ENCODE measurements around the gene WRNIP1. TPM values are rescaled to one million over a fixed set of nuclear protein-coding genes. Genes with fewer than 3 reads are reported as not detected.
A peak's percentile ranks its signal among the peaks of the same experiment; 100 is the strongest.

WRNIP1 gene
- total and polyA plus RNA-seq, 2 of the 13 experiments (the other 11 are each of a cell fraction or from before 2014, with no cell fraction given): 77.7 to 90.3 TPM

GRCh38 chr6:2763876-2764540 is 1.2 kb upstream of the WRNIP1 start (continued):
- no peak for TF ChIP-seq PATZ1 (CRISPR knock-in tag; IDR thresholded peaks at IDR 0.05)
- TF ChIP-seq SUZ12 (IDR thresholded peaks at IDR 0.05; ENCODE audit: low read depth, low read length): no peak
- TF ChIP-seq FOXO1 (CRISPR knock-in tag; IDR thresholded peaks at IDR 0.05): no peak
- no peak for TF ChIP-seq ZNF839 (CRISPR knock-in tag; IDR thresholded peaks at IDR 0.05; ENCODE audit: borderline replicate concordance)
- TF ChIP-seq EP300 (IDR thresholded peaks at IDR 0.05; ENCODE audit: low read depth in 2 of 2, low read length in 2 of 2): no peak
- no peak for TF ChIP-seq EP300 (CRISPR knock-in tag; IDR thresholded peaks at IDR 0.05; ENCODE audit: borderline replicate concordance)
- TF ChIP-seq JDP2 (CRISPR knock-in tag; IDR thresholded peaks at IDR 0.05; ENCODE audit: borderline replicate concordance): no peak
- TF ChIP-seq STAT5B (CRISPR knock-in tag; IDR thresholded peaks at IDR 0.05): no peak
- no peak; the same call in 1 of the 2 replicates for TF ChIP-seq ZNF367 (CRISPR knock-in tag; IDR thresholded peaks at IDR 0.05; ENCODE audit: borderline replicate concordance)
- no peak for TF ChIP-seq ATRX (CRISPR knock-in tag; IDR thresholded peaks at IDR 0.05; ENCODE audit: borderline replicate concordance)
- peak; percentile 20 for TF ChIP-seq AGO1 (IDR thresholded peaks at IDR 0.05; ENCODE audit: low read depth, low read length, poor library complexity, severe bottlenecking)
- TF ChIP-seq CEBPG (CRISPR knock-in tag; IDR thresholded peaks at IDR 0.05): peak; percentile 66
- TF ChIP-seq ZNF460 (CRISPR knock-in tag; IDR thresholded peaks at IDR 0.05; ENCODE audit: borderline replicate concordance): peak; percentile 94
- no peak for TF ChIP-seq ZNF768 (CRISPR knock-in tag; IDR thresholded peaks at IDR 0.05)
- TF ChIP-seq ZNF598 (CRISPR knock-in tag; IDR thresholded peaks at IDR 0.05; ENCODE audit: borderline replicate concordance): no peak
- TF ChIP-seq TRAFD1 (CRISPR knock-in tag; IDR thresholded peaks at IDR 0.05; ENCODE audit: borderline replicate concordance): no peak
- TF ChIP-seq ZNF878 (CRISPR knock-in tag; IDR thresholded peaks at IDR 0.05): no peak
- TF ChIP-seq ZHX2 (IDR thresholded peaks at IDR 0.05; ENCODE audit: low read depth): no peak
- no peak for TF ChIP-seq ZHX2 (CRISPR knock-in tag; IDR thresholded peaks at IDR 0.05; ENCODE audit: borderline replicate concordance)

Measured in HepG2 (cell line).